Activated CD4-positive, alpha-beta T cell treated with anti-CD3 and anti-CD28 coated beads, Interleukin-2, amount 50 U/mL, for 4 hours (primary cell): ENCODE data around the gene PPM1D.
A peak's percentile ranks its signal among the peaks of the same experiment; 100 is the strongest.
"Not testable (repeated sequence)": the region's sequence is repeated elsewhere in the genome, so short reads cannot be mapped to it uniquely, and the experiment has no call there.

Experiments
- DNase-seq, 2 experiments: peaks; one replicate each; pipeline ENCODE4 v3.0.0-alpha.2; 2020

The PPM1D gene

DNA sequence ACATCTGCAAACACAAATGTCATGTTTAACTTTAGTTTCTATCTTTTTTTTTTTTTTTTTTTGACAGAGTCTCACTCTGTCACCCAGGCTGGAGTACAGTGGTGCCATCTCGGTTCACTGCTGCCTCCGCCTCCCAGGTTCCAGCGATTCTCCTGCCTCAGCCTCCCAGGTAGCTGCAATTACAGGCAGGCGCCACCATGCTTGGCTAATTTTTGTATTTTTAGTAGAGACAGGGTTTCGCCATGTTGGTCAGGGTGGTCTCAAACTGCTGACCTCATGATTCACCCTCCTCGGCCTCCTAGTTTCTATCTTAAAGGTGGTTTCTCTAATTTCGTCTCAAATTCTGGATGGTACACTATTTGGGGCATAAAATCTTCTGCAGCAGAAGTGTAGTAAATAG, 5.8 kb upstream of the PPM1D start:
- not testable (repeated sequence) for DNase-seq

GRCh38 chr17:60594734-60595133, 5.3 kb upstream of the PPM1D start:
- DNase-seq: no peak

DNA sequence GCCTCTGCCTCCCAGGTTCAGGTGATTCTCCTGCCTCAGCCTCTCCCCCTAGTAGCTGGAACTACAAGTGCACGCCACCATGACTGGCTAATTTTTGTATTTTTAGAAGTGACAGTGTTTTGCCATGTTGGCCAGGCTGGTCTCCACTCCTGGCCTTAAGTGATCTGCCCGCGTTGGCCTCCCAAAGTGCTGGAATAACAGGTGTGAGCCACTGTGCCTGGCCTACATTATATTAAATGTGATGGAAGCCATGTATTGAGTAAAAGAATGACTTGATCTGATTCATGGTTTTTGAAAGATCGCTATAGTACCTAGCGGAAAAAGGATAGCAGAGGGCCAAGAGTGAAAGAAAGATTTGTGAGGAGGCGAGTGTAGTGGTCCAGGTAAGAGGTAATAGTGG, 2.7 kb upstream of the PPM1D start:
- no peak for DNase-seq

DNA sequence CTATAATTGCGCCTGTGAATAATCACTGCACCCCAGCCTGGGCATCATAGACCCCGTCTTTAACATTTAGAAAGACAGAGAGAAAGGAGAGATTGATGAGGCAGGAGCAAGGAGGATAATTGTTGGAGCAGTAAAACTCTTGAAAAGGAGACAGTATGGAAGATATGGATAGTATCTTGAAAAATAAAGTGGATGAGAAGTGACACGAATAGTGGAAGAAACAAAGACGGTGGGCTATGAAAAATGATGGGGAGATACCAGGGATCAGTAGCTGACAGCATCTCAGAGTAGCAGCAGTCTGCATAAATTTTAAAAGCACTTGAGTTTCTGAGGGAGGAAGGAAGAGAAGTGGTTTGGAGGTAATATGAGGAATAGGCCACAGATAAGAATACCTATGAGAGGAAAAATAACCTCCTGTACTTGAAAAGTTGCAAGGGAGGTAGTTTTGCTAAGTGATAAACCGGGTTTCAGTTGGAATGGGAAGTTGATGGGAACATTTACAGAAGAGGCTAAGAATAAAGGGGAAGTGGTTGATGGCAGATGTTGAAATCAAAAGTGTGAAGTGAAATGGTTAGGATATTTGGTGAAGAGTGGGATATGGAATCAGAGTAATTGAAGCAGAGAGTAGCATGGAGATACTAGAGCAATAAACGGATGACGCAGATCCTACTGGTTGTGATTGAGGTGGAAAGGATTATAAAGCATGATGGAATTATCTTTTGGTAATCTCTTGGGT, 1.8 kb upstream of the PPM1D start:
- no peak for DNase-seq

DNA sequence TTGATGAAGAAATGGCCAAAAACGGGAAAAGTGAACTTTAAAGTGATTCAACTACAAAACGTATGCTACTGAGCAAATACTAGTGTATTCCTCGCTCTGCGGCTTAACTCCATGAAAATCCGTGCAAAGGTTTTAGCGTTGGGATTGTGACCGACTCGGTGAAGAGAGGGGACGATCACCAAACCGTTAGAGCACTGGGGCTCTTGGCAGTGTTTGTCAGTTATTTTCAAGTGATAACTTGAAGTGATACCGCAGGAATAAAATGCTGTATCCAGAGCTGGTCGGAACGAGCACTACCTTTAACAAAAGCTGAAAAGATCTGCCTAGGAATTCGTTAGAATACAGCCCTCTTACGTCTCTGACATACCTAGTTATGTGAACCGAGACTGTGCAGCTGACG, 773 bp upstream of the PPM1D start:
- no peak for DNase-seq

DNA sequence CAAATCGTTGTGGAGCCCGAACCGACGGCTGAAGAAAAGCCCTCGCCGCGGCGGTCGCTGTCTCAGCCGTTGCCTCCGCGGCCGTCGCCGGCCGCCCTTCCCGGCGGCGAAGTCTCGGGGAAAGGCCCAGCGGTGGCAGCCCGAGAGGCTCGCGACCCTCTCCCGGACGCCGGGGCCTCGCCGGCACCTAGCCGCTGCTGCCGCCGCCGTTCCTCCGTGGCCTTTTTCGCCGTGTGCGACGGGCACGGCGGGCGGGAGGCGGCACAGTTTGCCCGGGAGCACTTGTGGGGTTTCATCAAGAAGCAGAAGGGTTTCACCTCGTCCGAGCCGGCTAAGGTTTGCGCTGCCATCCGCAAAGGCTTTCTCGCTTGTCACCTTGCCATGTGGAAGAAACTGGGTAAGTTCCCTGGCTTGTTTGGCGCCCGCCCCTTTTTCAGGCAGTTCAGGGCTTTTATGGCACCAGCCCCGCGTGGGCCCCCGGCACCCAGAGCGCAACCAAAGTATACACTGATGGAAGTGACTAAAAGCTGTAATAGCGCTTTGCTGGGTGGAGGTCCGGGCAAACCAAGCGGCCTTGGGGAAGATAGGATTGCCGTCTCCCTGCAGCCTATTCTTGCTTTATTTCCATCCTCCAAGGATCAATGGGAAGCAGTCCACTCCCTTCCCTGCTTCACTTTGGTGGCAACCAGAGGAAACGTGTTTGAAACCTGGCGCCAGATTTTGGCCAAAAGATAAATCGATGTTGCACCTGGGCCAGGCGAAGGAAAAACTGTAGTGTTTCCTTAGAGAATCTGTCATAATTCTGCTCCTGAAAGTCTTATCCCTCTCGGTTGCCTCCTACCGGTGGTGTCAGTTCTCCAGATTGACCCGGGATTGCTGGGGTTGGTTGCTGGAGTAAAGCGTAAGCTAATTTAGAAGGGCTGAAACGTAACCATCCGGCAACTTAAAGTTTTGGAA, 775 bp downstream of the PPM1D start:
- DNase-seq: peak; percentile 43 to 52

DNA sequence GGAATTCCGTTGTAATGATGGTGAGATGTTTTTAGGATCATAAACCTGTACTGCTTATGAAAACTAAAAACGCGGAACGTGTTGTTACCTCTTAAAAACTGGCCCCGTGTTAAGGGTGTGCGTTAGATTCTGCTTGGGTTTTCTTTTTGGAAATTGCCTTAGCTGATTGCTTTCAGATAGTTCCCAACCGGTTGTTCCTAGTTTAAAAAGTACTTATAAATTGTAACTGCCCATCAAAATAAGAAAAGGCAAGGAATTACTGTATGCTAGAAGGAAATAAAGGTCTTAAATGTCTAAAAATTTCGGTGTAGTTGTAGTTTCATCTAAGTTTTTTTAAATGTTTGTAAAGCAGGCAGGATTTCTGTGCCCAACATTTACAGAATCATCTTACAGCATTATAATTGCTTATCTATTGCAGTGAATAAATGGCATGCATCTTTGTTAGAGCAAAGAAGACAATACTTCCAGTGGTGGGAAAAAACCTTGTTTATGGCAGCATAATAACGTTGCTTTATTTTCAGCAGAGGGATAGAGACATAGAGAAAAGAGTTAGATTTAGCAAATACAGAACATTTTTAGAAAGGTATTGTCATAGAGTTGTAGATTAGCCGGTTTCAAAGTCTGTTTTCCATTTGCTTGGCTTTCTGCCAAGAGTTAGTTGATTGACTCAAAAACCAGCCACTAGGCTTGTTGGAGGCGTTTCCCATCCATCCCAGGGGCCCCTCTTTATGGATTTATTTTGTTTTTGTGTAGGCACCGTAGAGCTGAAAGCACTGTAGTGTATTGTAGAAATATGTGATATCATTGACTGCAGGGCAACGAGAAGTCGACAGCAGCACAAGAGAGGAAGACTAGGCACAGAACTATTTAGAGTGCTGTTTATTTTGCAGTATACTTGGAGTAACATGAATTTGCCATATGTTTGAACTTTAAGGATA, 1.7 kb downstream of the PPM1D start:
- peak in 1 of 2 experiments; percentile 10 for DNase-seq

GRCh38 chr17:60602385-60602742, 2.4 kb downstream of the PPM1D start:
- DNase-seq: no peak

- no peak for DNase-seq
Measured at GRCh38 chr17:60602871-60603270, 2.9 kb downstream of the PPM1D start.

- not testable (repeated sequence) for DNase-seq
Measured at GRCh38 chr17:60603477-60603876, 3.5 kb downstream of the PPM1D start.

GRCh38 chr17:60604686-60605334, 4.8 kb downstream of the PPM1D start:
- no peak for DNase-seq

DNA sequence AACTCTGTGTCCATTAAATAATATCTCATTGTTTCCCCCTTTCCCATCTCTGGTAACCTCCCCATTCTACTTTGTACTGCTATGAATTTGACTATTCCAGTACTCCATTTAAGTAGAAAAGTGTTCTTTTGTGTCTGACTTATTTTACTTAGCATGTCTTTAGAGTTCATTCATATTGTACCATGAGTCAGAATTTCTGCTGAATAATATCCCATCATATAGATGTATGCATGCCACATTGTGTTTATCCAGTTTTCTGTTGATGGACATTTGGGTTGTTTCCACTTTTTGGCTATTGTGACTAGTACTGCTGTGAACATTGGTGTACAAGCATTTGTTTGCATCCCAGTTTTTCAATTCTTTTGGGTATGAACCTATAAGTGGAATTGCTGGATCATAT, 6.0 kb downstream of the PPM1D start:
- no peak for DNase-seq

GRCh38 chr17:60610473-60610872, 10.5 kb downstream of the PPM1D start:
- DNase-seq: no peak

DNA sequence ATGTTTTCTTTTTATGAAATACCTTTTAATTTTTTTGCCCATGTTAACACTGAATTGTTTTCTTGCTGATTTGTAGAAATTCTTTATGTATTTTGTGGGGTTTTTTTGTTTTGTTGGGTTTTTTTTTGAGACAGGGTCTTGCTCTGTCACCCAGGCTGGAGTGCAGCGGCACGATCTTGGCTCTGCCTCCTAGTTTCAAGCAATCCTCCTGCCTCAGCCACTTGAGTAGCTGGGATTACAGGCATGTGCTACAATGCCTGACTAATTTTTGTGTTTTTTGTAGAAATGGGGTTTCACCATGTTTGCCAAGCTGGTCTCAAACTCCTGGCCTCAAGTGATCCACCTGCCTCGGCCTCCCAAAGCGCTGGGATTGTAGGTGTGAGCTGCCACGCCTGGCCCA, 11.3 kb downstream of the PPM1D start:
- DNase-seq: not testable (repeated sequence)

DNA sequence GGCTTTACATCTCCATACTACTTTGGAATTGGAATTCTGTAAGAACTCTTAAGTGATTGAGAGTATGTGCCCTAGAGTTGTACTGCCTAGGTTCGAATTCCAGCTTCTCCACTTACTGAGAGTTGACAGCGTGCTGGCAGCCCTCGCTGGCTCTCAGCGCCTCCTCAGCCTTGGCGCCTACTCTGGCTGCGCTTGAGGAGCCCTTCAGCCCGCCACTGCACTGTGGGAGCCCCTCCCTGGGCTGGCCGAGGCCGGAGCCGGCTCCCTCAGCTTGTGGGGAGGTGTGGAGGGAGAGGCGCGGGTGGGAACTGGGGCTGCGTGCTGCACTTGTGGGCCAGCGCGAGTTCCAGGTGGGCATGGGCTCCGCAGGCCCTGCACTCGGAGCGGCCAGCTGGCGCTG, 13.3 kb downstream of the PPM1D start:
- no peak for DNase-seq

DNA sequence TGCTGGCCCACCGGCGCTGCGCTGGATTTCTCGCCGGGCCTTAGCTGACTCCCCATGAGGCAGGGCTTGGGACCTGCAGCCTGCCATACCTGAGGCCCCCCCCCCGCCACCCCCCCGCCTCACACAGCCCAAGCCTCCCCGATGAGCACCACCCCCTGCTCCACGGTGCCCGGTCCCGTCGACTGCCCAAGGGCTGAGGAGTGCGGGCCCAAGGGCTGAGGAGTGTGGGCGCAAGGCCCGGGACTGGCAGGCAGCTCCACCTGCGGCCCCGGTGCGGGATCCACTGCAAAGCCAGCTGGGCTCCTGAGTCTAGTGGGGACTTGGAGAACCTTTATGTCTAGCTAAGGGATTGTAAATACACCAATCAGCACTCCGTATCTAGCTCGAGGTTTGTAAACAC, 13.8 kb downstream of the PPM1D start:
- DNase-seq: not testable (repeated sequence)

GRCh38 chr17:60614247-60614646, 14.3 kb downstream of the PPM1D start:
- DNase-seq: not testable (repeated sequence)

GRCh38 chr17:60615108-60615507, 15.1 kb downstream of the PPM1D start:
- no peak for DNase-seq

DNA sequence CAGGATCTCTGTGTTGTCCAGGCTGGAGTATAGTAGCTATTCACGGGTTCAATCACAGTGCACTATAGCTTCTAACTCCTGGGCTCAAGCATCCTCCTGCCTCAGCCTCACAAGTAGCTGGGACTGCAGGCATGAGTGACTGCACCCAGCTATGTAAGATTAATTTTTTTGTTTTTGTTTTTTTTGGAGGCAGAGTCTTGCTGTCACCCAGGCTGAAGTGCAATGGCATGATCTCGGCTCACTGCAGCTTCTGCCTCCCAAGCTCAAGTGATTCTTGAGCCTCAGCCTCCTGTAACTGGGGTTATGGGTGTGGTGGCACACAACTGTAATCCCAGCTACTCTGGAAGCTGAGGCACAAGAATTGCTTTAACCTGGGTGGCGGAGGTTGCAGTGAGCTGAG, 15.8 kb downstream of the PPM1D start:
- no peak for DNase-seq

- DNase-seq: no peak
Measured at GRCh38 chr17:60618080-60618479, 18.1 kb downstream of the PPM1D start.

DNA sequence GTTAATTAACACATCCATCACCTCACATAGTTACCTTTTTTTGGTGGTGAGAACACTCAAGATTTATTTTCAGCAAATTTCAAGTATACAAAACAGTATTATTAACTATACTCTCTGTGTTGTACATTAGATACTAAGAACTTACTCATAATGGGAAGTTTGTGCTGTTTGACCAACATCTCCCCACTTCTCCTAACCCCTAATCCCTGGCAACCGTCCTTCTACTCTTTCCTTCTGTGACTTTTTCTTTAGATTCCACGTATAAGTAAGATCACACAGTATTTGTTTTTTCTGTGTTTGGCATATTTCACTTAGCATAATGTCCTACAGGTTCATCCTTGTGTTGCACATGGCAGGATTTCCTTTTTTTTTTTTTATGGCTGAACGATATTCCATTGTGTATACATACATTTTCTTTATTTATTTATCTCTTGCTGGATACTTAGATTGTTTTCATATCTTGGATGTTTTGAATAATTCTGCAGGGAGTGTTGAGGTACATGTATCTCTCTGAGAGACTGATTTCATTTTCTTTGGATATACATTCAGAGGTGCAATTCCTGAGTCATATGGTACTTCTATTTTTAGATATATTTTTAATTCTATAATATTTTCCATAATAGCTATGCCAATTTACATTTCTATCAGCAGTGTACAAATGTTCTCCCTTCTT, 19.0 kb downstream of the PPM1D start:
- no peak for DNase-seq

GRCh38 chr17:60622961-60623360, 23.0 kb downstream of the PPM1D start:
- DNase-seq: no peak
